H9 (cell line): ENCODE results near the gene KNG1. TPM values are rescaled to one million over a fixed set of nuclear protein-coding genes. Genes with fewer than 3 reads are reported as not detected.

Experiments used
- DNase-seq: peaks from one replicate; pipeline ENCODE4 v3.0.0-alpha.2; 2017
- H2AFZ ChIP-seq: one replicate; pipeline ENCODE4 v1.6.1; 2013; ENCODE audit warnings: mild to moderate bottlenecking, low read length, control low read depth, moderate library complexity
- H2AK5ac ChIP-seq: 2 replicates; pipeline ENCODE4 v1.6.1; 2013; ENCODE audit warnings: low read length, control low read depth, mixed read lengths; ENCODE audit not compliant: insufficient read length
- H2BK120ac ChIP-seq: one replicate; pipeline ENCODE4 v1.6.1; 2013; ENCODE audit warnings: low read depth, mild to moderate bottlenecking, low read length, control low read depth, inconsistent platforms; ENCODE audit not compliant: poor library complexity, severe bottlenecking
- H2BK12ac ChIP-seq: 2 replicates; pipeline ENCODE4 v1.6.1; 2013; ENCODE audit warnings: low read length, control low read depth, mixed read lengths, low read depth; ENCODE audit not compliant: insufficient read length
- H2BK15ac ChIP-seq: 2 replicates; pipeline ENCODE4 v1.6.1; 2013; ENCODE audit warnings: low read depth, low read length, control low read depth
- H2BK20ac ChIP-seq: one replicate; pipeline ENCODE4 v1.6.1; 2013; ENCODE audit warnings: low read depth, mild to moderate bottlenecking, low read length, control low read depth, inconsistent platforms; ENCODE audit not compliant: poor library complexity, severe bottlenecking
- H2BK5ac ChIP-seq: 2 replicates; pipeline ENCODE4 v1.6.1; 2013; ENCODE audit warnings: low read length, control low read depth, mixed read lengths; ENCODE audit not compliant: insufficient read length
- H3K14ac ChIP-seq: 2 replicates; pipeline ENCODE4 v1.6.1; 2013; ENCODE audit warnings: low read length, control low read depth; ENCODE audit not compliant: insufficient read depth
- H3K18ac ChIP-seq: 2 replicates; pipeline ENCODE4 v1.6.1; 2013; ENCODE audit warnings: low read depth, mild to moderate bottlenecking, mixed read lengths, low read length, control low read depth; ENCODE audit not compliant: insufficient read length
- H3K23ac ChIP-seq: 2 replicates; pipeline ENCODE4 v1.6.1; 2013; ENCODE audit warnings: low read length, control low read depth, mixed read lengths, low read depth; ENCODE audit not compliant: insufficient read length
- H3K23me2 ChIP-seq: 2 replicates; pipeline ENCODE4 v1.6.1; 2013; ENCODE audit warnings: low read depth, mild to moderate bottlenecking, mixed read lengths, low read length, control low read depth; ENCODE audit not compliant: insufficient read length, poor library complexity, severe bottlenecking
- H3K27ac ChIP-seq: 2 replicates; pipeline ENCODE4 v1.5.1; 2013; ENCODE audit warnings: low read length, control low read depth, mixed read lengths, low read depth; ENCODE audit not compliant: insufficient read length
- H3K27me3 ChIP-seq: 2 replicates; pipeline ENCODE4 v1.6.1; 2013; ENCODE audit warnings: low read length, control low read depth, inconsistent platforms; ENCODE audit not compliant: insufficient read depth
- H3K4ac ChIP-seq: 2 replicates; pipeline ENCODE4 v1.6.1; 2013; ENCODE audit warnings: low read depth, mild to moderate bottlenecking, control low read depth, inconsistent platforms, low read length, moderate library complexity
- H3K4me1 ChIP-seq: 2 replicates; pipeline ENCODE4 v1.6.1; 2013; ENCODE audit warnings: low read length, control low read depth, inconsistent platforms; ENCODE audit not compliant: insufficient read depth
- H3K4me2 ChIP-seq: 2 replicates; pipeline ENCODE4 v1.6.1; 2013; ENCODE audit warnings: low read length, control low read depth, mixed read lengths; ENCODE audit not compliant: insufficient read length, insufficient read depth
- H3K56ac ChIP-seq: 2 replicates; pipeline ENCODE4 v1.6.1; 2013; ENCODE audit warnings: low read depth, mild to moderate bottlenecking, mixed read lengths, low read length, control low read depth; ENCODE audit not compliant: insufficient read length
- H3K79me1 ChIP-seq: 2 replicates; pipeline ENCODE4 v1.6.1; 2013; ENCODE audit warnings: low read depth, mild to moderate bottlenecking, moderate library complexity, low read length, control low read depth, inconsistent platforms; ENCODE audit not compliant: insufficient read depth, poor library complexity, severe bottlenecking
- H3K79me2 ChIP-seq: 2 replicates; pipeline ENCODE4 v1.6.1; 2013; ENCODE audit warnings: low read length, control low read depth, inconsistent platforms; ENCODE audit not compliant: insufficient read depth
- H3K9ac ChIP-seq: 2 replicates; pipeline ENCODE4 v1.6.1; 2013; ENCODE audit warnings: low read length, control low read depth, mixed read lengths; ENCODE audit not compliant: insufficient read length; ENCODE audit errors: extremely low read depth
- H3K9me3 ChIP-seq: one replicate; pipeline ENCODE4 v1.6.1; 2013; ENCODE audit warnings: low read depth, low read length, inconsistent platforms; ENCODE audit not compliant: control insufficient read depth
- H3T11ph ChIP-seq: one replicate; pipeline ENCODE4 v1.6.1; 2013; ENCODE audit warnings: mild to moderate bottlenecking, low read length, control low read depth, inconsistent platforms
- H4K20me1 ChIP-seq: one replicate; pipeline ENCODE4 v1.6.1; 2013; ENCODE audit not compliant: control insufficient read depth, insufficient read length, insufficient read depth
- H4K5ac ChIP-seq: 2 replicates; pipeline ENCODE4 v1.6.1; 2013; ENCODE audit warnings: low read depth, mild to moderate bottlenecking, mixed read lengths, low read length, control low read depth; ENCODE audit not compliant: insufficient read length
- H4K8ac ChIP-seq: replicated peaks from 2 replicates; pipeline ENCODE4 v1.6.1; 2013; ENCODE audit warnings: low read length, control low read depth, mixed read lengths, low read depth; ENCODE audit not compliant: insufficient read length
- H4K91ac ChIP-seq: 2 replicates; pipeline ENCODE4 v1.6.1; 2013; ENCODE audit warnings: low read depth, mild to moderate bottlenecking, moderate library complexity, mixed read lengths, low read length, control low read depth; ENCODE audit not compliant: insufficient read length
- H3K27ac Mint-ChIP-seq, 3 experiments: 2 replicates in 2 of 3; 3 replicates in 1 of 3; pipeline ENCODE4 v1.8.0; 2020 to 2021; ENCODE audit warnings: mixed read lengths in 3 of 3, mild to moderate bottlenecking in 1 of 3, moderate library complexity in 1 of 3
- H3K27me3 Mint-ChIP-seq: 2 replicates; pipeline ENCODE4 v1.8.0; 2021; ENCODE audit warnings: low read depth, mild to moderate bottlenecking, moderate library complexity, mixed read lengths
- H3K36me3 Mint-ChIP-seq, 3 experiments: 2 replicates in 2 of 3; 3 replicates in 1 of 3; pipeline ENCODE4 v1.8.0; 2020 to 2021; ENCODE audit warnings: low read depth in 3 of 3, mixed read lengths in 3 of 3; ENCODE audit not compliant: insufficient read depth in 1 of 3
- H3K4me1 Mint-ChIP-seq, 2 experiments: 2 replicates each; pipeline ENCODE4 v1.8.0; 2020; ENCODE audit warnings: mixed read lengths in 2 of 2
- H3K4me3 Mint-ChIP-seq, 2 experiments: 2 replicates in 1 of 2; 3 replicates in 1 of 2; pipeline ENCODE4 v1.8.0; 2020 to 2021; ENCODE audit warnings: mild to moderate bottlenecking in 2 of 2, mixed read lengths in 2 of 2, moderate library complexity in 1 of 2
- H3K9me3 Mint-ChIP-seq, 2 experiments: 2 replicates in 1 of 2; 3 replicates in 1 of 2; pipeline ENCODE4 v1.8.0; 2020; ENCODE audit warnings: mild to moderate bottlenecking in 2 of 2, mixed read lengths in 2 of 2, moderate library complexity in 1 of 2
- WGBS: extraction: QIAGEN DNeasy Blood & Tissue Kit; methylation state at CpG from one replicate; pipeline ENCODE4 v1.1.7; 2013; ENCODE audit warnings: missing lambda C conversion rate, low lambda C conversion rate, mixed read lengths; ENCODE audit not compliant: insufficient read length; ENCODE audit errors: extremely low coverage; 5-methylcytosine and 5-hydroxymethylcytosine counted together
- total RNA-seq: library from RNA; stranded (reverse); gene quantifications from 2 replicates; pipeline ENCODE4 v1.2.1, GENCODE V29; 2021
- TF ChIP-seq, protein P1 (sequence below): fragments of 200-600 bp; sonication (generic); conservative IDR thresholded peaks from 3 replicates; pipeline ENCODE4 v1.8.0; 2021; ENCODE audit warnings: antibody characterized with exemption, mild to moderate bottlenecking

KNG1 gene
- total RNA-seq, 1 experiment from 2014 or later = not detected

DNA sequence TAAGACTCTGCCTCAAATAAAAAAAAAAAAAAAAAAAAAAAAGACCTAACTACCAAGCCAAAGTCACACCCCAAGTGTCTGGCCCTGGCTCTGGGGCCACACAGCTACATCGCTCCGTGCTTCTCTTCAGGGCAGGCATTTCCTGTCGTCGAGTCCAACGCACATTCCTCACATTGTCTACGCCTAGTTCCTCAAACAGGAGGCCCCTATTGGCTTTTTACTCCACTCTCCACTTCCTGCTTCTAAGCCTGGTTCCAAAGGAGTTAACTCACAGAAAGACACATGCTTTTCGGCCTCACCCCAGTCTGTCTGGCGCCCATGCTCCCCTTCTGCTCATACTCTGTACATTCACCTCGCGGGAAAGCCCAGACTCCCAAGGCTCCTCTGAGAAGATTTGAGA lies 28.8 kb downstream of the KNG1 start:
- H3K14ac ChIP-seq = no peak overlapping the region
- H4K91ac ChIP-seq = no peak overlapping the region
- no peak overlapping the region for H4K8ac ChIP-seq
- H3K27ac Mint-ChIP-seq = peak overlapping the region in 2 of 3 experiments; percentile 31 to 86; a peak in 4 of 7 replicates
- no peaks in the 10 kb centered on the region for H3K9me3 Mint-ChIP-seq
- H4K5ac ChIP-seq = no peak overlapping the region
- no peaks in the 10 kb centered on the region for H4K20me1 ChIP-seq
- peak overlapping the region; percentile 47 for H2BK12ac ChIP-seq
- no peak overlapping the region for H3K23ac ChIP-seq
- H2BK5ac ChIP-seq = no peak overlapping the region
- H3K27me3 Mint-ChIP-seq = peaks cover 2% of the 10 kb centered on the region
- no peaks in the 10 kb centered on the region for H3K23me2 ChIP-seq
- no peak overlapping the region for H3K4ac ChIP-seq
- H3K4me2 ChIP-seq = no peak overlapping the region
- no peaks in the 10 kb centered on the region; a peak in 1 of 7 replicates for H3K36me3 Mint-ChIP-seq
- no peak overlapping the region for H3K9ac ChIP-seq
- no peak overlapping the region for H2AFZ ChIP-seq
- H3K9me3 ChIP-seq = no peaks in the 10 kb centered on the region
- H3K4me1 ChIP-seq = peaks cover 3% of the 10 kb centered on the region; the same call in 1 of the 2 replicates
- no CpG with 5 or more reads among the region's 10 CpGs for WGBS
- no peaks in the 10 kb centered on the region for H3K79me1 ChIP-seq
- no peak overlapping the region for H3K4me3 Mint-ChIP-seq
- TF ChIP-seq, protein P1, sequence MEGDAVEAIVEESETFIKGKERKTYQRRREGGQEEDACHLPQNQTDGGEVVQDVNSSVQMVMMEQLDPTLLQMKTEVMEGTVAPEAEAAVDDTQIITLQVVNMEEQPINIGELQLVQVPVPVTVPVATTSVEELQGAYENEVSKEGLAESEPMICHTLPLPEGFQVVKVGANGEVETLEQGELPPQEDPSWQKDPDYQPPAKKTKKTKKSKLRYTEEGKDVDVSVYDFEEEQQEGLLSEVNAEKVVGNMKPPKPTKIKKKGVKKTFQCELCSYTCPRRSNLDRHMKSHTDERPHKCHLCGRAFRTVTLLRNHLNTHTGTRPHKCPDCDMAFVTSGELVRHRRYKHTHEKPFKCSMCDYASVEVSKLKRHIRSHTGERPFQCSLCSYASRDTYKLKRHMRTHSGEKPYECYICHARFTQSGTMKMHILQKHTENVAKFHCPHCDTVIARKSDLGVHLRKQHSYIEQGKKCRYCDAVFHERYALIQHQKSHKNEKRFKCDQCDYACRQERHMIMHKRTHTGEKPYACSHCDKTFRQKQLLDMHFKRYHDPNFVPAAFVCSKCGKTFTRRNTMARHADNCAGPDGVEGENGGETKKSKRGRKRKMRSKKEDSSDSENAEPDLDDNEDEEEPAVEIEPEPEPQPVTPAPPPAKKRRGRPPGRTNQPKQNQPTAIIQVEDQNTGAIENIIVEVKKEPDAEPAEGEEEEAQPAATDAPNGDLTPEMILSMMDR = no peak
- no peak overlapping the region for H3K56ac ChIP-seq
- DNase-seq = peak; percentile 85
- no peak overlapping the region for H2BK20ac ChIP-seq
- H3T11ph ChIP-seq = no peak overlapping the region
- H3K79me2 ChIP-seq = peaks cover 2% of the 10 kb centered on the region; the same call in 1 of the 2 replicates
- no peaks in the 10 kb centered on the region for H3K27me3 ChIP-seq
- no peak overlapping the region for H2BK15ac ChIP-seq
- no peak overlapping the region for H3K27ac ChIP-seq
- no peak overlapping the region for H2BK120ac ChIP-seq
- H3K4me1 Mint-ChIP-seq = peaks cover 4 to 9% of the 10 kb centered on the region in 2 experiments
- H2AK5ac ChIP-seq = no peak overlapping the region
- no peak overlapping the region for H3K18ac ChIP-seq
